GM19438 (cell line): ENCODE data around the gene PDE3B.
"Not testable (repeated sequence)": the region's sequence is repeated elsewhere in the genome, so short reads cannot be mapped to it uniquely, and the experiment has no call there.

Experiments
- ATAC-seq: cut with Tn5 transposase; IDR thresholded peaks from one replicate; pipeline ENCODE4 v1.9.1; 2021; ENCODE audit warnings: low read depth; ENCODE audit not compliant: unreplicated experiment

The PDE3B gene

GRCh38 chr11:14789879-14790484 is 146.4 kb downstream of the PDE3B start:
- ATAC-seq: no peak

- ATAC-seq: no peak
Measured at GRCh38 chr11:14793546-14793945, 149.9 kb downstream of the PDE3B start.

GRCh38 chr11:14796028-14796427 is 152.4 kb downstream of the PDE3B start:
- ATAC-seq: not testable (repeated sequence)

- ATAC-seq: no peak
Measured at GRCh38 chr11:14803846-14804245, 160.2 kb downstream of the PDE3B start.

GRCh38 chr11:14809466-14809865 is 165.9 kb downstream of the PDE3B start:
- ATAC-seq: no peak

DNA sequence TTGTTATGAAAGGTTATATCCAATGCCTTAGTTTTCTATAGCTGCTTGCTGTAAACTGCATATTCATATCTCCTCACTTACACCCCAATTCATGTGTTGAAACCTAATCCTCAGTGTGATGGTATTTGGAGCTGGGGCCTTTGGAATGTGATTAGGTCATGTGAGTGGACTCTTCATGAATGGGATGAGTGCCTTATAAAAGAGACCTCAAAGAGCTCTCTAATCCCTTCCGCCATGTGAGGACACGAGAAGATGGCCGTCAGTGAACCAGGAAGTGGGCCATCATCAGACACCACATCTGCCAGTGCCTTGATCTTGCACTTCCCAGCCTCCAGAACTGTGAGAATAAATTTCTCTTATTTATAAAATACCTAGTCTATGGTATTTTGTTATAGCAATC is 169.2 kb downstream of the PDE3B start:
- no peak for ATAC-seq

DNA sequence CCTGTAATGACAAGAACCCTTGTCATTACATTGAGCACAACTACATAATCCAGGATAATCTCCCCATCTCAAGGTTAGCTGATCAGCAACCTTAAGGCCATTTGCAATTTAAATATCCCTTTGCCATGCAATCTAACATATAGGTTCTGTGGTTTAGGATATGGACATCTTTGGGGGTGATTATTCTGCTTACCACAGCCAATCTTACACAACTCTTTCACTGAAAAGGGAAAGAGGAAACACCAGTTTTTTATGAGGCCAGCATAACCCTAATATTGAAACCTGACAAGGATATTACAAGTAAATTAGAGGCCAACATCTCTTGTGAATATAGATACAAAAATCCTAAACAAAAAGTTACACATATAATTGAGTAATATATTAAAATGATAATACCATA is 169.9 kb downstream of the PDE3B start:
- no peak for ATAC-seq

GRCh38 chr11:14818779-14819178 is 175.2 kb downstream of the PDE3B start:
- no peak for ATAC-seq

- no peak for ATAC-seq
Measured at GRCh38 chr11:14819596-14819995, 176.0 kb downstream of the PDE3B start.

- no peak for ATAC-seq
Measured at GRCh38 chr11:14821031-14821430, 177.4 kb downstream of the PDE3B start.

GRCh38 chr11:14826600-14826999 is 183.0 kb downstream of the PDE3B start:
- no peak for ATAC-seq

GRCh38 chr11:14835496-14836492 is 192.2 kb downstream of the PDE3B start:
- ATAC-seq: no peak

DNA sequence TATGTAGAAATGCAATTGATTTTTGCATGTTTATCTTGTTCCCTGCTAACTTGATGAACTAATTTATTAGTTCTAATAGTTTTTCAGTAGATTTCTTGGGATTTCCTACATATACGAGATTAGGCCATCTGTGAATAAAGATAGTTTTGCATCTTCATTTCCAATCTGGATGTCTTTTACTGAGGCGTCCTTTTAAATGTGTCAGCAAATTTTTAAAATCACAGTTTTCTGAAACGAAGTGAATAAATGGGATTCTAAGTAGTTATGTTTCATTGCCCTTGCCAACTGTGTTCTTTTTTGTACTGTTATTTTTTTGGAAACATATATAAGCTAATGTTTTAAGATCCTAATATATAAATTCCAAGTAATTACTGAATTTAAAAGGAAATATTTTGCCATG is 198.4 kb downstream of the PDE3B start:
- ATAC-seq: no peak

- no peak for ATAC-seq
Measured at GRCh38 chr11:14852571-14853177, 209.1 kb downstream of the PDE3B start.

DNA sequence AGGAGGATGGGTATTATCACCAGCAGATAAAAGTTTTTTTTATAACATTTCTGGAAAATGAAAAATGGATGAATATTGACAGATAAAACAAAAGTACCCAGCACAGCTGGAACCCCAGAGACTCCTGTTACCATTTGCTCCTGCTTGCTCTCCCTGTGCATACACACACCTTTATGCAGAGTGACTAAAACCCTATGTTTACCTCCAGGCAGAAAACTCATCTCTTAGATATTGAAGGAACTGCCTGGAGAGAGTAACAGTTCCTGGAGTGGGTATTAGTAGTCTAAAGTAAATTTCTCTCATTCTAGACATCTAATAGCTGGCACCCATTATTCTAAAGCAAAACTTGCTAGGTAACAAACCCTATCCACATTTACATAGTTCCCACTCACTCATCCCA is 210.5 kb downstream of the PDE3B start:
- ATAC-seq: no peak

DNA sequence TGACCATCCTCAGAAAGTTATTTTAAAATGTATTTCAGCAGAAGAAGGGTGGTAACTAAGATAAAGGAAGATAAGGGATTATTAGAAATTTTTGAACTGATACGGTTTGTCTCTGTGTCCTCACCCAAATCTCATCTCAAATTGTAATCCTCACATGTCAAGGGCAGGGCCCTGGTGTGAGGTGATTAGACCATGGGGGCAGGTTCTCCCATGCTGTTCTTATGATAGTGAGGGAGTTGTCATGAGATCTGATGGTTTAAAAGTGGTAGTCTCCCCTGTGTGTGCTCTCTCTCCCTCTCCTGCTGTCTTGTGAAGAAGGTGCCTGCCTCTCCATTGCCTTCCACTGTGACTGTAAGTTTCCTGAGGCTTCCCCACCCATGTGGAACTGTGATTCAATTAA is 212.3 kb downstream of the PDE3B start:
- no peak for ATAC-seq

DNA sequence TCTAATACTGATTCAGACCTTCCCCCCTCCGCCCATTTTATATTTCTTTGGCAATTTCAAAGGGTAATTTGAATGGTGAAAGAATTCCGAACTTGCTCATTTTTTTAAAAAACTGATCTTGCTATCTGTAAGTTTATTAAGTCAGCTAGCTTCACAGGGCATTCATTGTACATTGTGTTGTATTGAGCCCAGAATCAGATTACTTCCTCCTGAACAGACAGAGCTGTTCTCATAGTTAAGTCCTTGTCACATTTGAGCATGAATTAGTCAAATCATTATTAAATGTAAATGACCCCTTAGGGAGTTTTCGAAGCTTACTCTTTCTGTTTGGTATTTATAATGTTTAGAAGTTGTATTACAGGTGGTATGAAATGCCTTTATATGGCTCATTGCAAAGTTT is 214.0 kb downstream of the PDE3B start:
- no peak for ATAC-seq

GRCh38 chr11:14858404-14858803 is 214.8 kb downstream of the PDE3B start:
- no peak for ATAC-seq

- no peak for ATAC-seq
Measured at GRCh38 chr11:14860511-14860910, 216.9 kb downstream of the PDE3B start.

DNA sequence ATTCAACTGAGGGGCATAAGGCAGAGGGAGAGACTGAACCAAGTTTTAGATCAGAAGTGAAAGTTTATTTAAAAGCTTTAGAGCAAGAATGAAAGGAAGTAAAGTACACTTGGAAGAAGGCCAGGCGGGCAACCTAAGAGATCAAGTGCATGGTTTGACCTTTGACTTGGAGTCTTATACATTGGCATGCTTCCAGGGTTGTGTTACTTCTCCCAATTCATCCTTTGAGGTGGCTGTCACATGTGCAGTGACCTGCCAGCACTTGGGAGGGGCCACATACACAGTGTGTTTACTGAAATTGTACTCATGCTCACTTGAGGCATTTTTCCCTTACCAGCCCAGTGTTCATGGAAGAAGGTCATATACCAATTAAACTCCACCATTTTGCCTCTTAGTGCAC is 218.1 kb downstream of the PDE3B start:
- ATAC-seq: no peak

- not testable (repeated sequence) for ATAC-seq
Measured at GRCh38 chr11:14863775-14864174, 220.2 kb downstream of the PDE3B start.
